ENCODE data around the gene SLC22A8. TPM values are rescaled to one million over a fixed set of nuclear protein-coding genes. Genes with fewer than 3 reads are reported as not detected.

Gene SLC22A8
- total RNA-seq, 4 donors from 2014 or later: not detected

- intact Hi-C loops (cut with DNase I; ENCODE audit: low total_unique reads) (no loop called here), in situ Hi-C loops (cut with MboI; ENCODE audit: low sequenced_read_pairs in 4 of 4) (no loop called here)
- ATAC-seq: no peak
Observed at GRCh38 chr11:62984451-62984991, 31.1 kb downstream of the SLC22A8 start, which contains the start of gene SLC22A6. Gene SLC22A6, minus strand, starts transcription at chr11:62984967. Its CDS starts 277 bp downstream, at chr11:62984690.

GRCh38 chr11:62983536-62984199, 32.0 kb downstream of the SLC22A8 start:
- no peak for ATAC-seq
- intact Hi-C loops (cut with DNase I; ENCODE audit: low total_unique reads): no loop called here

More at GRCh38 chr11:62984451-62984991, 31.1 kb downstream of the SLC22A8 start, which contains the start of gene SLC22A6:
- Histone ChIP-seq H3K9me3 (no peaks in the 10 kb centered on the region), H3K36me3 (no peaks in the 10 kb centered on the region), H3K27me3 (no peaks in the 10 kb centered on the region), H3K4me3 (no peak within 1 kb of the TSS), H3K27ac (no peak within 1 kb of the TSS), H3K4me1 (no peaks in the 10 kb centered on the region)
- TF ChIP-seq CTCF (IDR thresholded peaks at IDR 0.05 in 4 of 5, conservative IDR thresholded peaks at IDR 0.05 in 1 of 5) (no peak), POLR2A (IDR thresholded peaks at IDR 0.05) (no peak)
- no peak for DNase-seq

GRCh38 chr11:62981743-62982142, 33.9 kb downstream of the SLC22A8 start:
- intact Hi-C loops (cut with DNase I; ENCODE audit: low total_unique reads) (no loop called here), in situ Hi-C loops (cut with MboI; ENCODE audit: low sequenced_read_pairs in 4 of 4) (no loop called here)
- H3K27ac ChIP-seq: no peak overlapping the region
- H3K4me1 ChIP-seq: no peaks in the 10 kb centered on the region
- no peak for TF ChIP-seq POLR2A (IDR thresholded peaks at IDR 0.05)
- TF ChIP-seq CTCF (IDR thresholded peaks at IDR 0.05 in 4 of 5, conservative IDR thresholded peaks at IDR 0.05 in 1 of 5): no peak
- ATAC-seq: no peak
- no peaks in the 10 kb centered on the region for H3K27me3 ChIP-seq
- no peak for DNase-seq
- H3K4me3 ChIP-seq: no peak overlapping the region
- H3K36me3 ChIP-seq: no peaks in the 10 kb centered on the region
- no peaks in the 10 kb centered on the region for H3K9me3 ChIP-seq

More at GRCh38 chr11:62983536-62984199, 32.0 kb downstream of the SLC22A8 start:
- Histone ChIP-seq H3K27me3 (no peaks in the 10 kb centered on the region), H3K9me3 (no peaks in the 10 kb centered on the region), H3K36me3 (no peaks in the 10 kb centered on the region), H3K4me1 (no peaks in the 10 kb centered on the region), H3K4me3 (no peak overlapping the region), H3K27ac (no peak overlapping the region)
- TF ChIP-seq POLR2A (IDR thresholded peaks at IDR 0.05): no peak
- TF ChIP-seq CTCF (IDR thresholded peaks at IDR 0.05 in 4 of 5, conservative IDR thresholded peaks at IDR 0.05 in 1 of 5): no peak
- in situ Hi-C loops (cut with MboI; ENCODE audit: low sequenced_read_pairs in 4 of 4): no loop called here
- no peak for DNase-seq

- ATAC-seq: no peak
- intact Hi-C loops (cut with DNase I; ENCODE audit: low total_unique reads) (no loop called here), in situ Hi-C loops (cut with MboI; ENCODE audit: low sequenced_read_pairs in 4 of 4) (no loop called here)
Observed at GRCh38 chr11:62980133-62980760, 35.4 kb downstream of the SLC22A8 start.

More at GRCh38 chr11:62980133-62980760, 35.4 kb downstream of the SLC22A8 start:
- H3K9me3 ChIP-seq: no peaks in the 10 kb centered on the region
- DNase-seq: no peak
- peaks cover under 1 to 2% of the 10 kb centered on the region in 2 donors for H3K4me1 ChIP-seq
- TF ChIP-seq POLR2A (IDR thresholded peaks at IDR 0.05) (no peak), CTCF (IDR thresholded peaks at IDR 0.05 in 4 of 5, conservative IDR thresholded peaks at IDR 0.05 in 1 of 5) (no peak)
- no peaks in the 10 kb centered on the region for H3K36me3 ChIP-seq
- H3K4me3 ChIP-seq: no peak overlapping the region
- no peaks in the 10 kb centered on the region for H3K27me3 ChIP-seq
- no peak overlapping the region for H3K27ac ChIP-seq
